GM19467 (cell line): ENCODE data around the gene PRR20C.
"Not testable (repeated sequence)": the region's sequence is repeated elsewhere in the genome, so short reads cannot be mapped to it uniquely, and the experiment has no call there.

Experiments used
- ATAC-seq: cut with Tn5 transposase; IDR thresholded peaks from one replicate; pipeline ENCODE4 v1.9.1; 2021; ENCODE audit warnings: mild to moderate bottlenecking, moderate library complexity; ENCODE audit not compliant: unreplicated experiment

Gene PRR20C

DNA sequence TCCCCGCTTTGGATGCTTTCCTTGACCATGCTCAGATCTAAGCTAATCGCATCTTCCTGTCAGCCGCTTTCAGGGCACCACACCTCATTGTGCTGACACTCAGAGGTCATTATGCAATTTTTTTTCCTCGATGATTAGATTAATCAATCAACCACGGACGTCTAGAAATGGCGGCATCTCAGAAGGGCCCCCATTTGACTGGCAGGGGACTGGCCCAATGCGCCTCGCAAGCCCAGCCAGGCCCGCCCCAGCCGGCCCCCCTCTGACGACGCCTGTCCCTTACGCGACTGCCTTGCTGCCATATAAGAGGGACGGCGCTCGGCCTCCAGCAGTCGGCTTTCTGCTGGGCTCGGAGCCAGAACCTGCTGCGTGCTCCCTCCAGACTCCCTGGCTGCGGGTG is at the start of gene PRR20C:
Gene PRR20C (plus strand): TSS at position 301 of the 400 bp plus-strand sequence. CDS start 387 bp downstream, outside the sequence.
- not testable (repeated sequence) for ATAC-seq

DNA sequence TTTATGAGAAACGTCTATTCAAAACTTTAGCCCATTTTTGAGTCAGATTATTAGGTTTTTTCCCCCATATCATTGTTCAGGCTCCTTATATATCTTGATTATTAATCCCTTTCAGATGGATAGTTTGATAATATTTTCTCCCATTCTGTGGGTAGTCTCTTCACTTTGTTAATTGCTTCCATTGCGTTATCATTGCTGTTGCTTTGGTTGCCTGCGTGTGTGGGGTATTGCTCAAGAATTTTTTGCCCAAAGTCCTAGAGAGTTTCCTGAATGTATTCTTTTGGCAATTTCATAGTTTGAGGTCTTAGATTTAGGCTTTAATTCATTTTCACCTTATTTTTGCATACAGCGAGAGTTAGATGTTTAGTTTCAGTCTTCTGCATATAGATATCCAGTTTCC is 38.9 kb upstream of the PRR20C start:
- ATAC-seq, result no peak

DNA sequence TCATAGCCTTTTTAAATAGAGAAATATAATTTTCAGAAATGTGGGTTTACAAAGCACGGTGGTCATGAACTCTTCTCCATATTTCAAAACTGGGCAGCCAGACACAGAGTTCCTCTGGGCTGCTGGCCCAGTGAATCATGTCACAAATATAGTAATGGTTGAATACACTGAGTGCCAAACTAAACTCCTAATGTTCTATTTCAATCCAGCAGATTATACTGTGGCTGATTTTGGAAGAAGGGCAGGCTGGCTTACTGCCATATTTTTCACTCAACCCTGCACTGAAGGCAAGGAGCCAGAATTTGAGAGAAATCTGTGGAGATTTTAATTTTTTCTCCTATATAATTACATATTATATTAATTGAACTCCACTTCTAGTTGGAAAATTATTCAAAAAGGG is 30.2 kb upstream of the PRR20C start:
- ATAC-seq, result no peak

DNA sequence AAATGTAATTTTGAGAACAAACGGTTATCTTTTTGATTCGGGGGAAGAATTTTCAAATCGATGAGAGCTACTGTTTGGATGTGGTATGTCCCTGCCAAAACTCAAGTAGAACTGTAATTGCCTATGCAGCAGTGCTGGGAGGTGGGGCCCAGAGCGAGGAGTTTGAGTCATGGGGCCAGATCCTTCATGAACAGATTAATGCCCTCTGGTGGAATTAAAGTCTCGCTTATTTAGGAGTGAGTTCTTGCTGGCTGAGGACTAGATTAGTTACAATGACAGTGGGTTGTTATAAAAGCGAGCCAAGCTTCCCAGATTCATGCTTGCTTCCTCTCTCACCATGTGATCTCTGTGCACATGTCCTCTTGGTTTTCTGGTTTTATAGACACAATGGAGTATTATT is 25.0 kb upstream of the PRR20C start:
- no peak for ATAC-seq

DNA sequence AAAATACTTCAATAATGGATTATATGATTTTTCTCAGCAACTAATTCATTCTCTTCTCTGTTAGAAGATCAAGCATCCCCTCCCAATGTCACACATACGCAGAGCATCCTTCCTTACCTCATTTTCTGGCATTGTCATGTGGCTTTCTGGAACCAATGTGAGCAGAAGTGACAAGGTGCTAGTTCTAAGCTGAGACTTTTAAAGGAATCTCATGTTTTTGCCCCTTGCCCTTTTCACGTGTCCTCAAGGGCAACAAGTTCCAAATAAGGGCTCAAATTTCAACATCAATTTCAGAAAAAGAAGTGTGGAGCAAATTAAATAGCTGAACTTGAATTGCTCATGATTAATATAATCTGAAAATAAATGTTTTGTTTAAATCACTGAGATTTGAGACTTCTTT is 17.8 kb upstream of the PRR20C start:
- ATAC-seq, result no peak

DNA sequence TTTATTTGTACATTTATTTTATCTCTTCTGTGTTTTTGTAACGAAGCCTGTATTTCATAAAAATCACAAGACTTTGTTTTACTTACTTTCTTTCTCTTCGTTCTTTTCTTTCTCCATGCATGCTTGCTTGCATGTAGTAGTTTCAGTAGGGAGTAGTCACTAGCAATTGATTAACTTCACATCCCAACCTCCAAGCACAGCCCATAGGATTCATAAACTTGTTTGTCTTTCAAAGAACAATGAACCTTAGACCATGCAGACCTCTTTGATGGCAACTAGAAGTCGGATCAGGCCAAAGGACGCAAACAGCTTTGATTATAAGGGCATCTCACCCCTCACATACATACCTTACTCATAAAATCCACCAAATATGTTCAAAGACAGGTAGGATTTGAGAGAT is 16.3 kb upstream of the PRR20C start:
- ATAC-seq, result no peak

DNA sequence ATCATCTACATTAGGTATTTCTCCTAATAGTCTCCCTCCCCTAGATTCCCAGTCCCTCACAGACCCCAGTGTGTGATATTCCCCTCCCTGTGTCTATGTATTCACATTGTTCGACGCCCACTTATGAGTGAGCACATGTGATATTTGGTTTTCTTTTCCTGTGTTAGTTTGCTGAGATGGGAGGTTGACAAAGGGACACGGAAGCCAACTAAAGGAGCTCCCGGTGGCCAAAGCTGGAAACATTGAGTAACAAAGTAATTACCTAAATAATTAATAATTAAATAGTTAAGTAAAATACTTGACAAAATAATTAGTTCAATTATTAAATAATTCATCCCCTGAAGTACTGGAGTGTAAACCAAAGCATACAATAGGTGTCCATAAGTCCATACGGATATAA is 14.9 kb upstream of the PRR20C start:
- ATAC-seq, result no peak

DNA sequence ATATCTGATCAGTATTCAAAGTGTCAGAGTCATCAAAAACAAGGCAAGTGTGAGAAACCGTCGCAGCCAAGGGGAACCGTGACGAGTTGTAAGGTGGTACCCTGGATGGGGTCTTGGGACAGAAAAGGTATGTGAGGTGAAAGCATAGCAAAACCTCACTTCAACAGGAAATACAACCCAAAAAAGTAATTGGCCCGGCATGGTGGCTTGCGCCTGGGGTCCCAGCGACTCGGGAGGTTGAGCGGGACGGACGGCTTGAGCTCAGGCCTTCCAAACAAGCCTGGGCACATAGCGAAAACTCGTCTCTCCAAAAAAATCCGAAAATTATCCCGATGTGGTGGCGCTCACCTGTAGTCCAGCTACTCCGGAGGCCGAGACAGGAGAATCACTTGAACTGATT is 14.1 kb upstream of the PRR20C start:
- not testable (repeated sequence) for ATAC-seq

DNA sequence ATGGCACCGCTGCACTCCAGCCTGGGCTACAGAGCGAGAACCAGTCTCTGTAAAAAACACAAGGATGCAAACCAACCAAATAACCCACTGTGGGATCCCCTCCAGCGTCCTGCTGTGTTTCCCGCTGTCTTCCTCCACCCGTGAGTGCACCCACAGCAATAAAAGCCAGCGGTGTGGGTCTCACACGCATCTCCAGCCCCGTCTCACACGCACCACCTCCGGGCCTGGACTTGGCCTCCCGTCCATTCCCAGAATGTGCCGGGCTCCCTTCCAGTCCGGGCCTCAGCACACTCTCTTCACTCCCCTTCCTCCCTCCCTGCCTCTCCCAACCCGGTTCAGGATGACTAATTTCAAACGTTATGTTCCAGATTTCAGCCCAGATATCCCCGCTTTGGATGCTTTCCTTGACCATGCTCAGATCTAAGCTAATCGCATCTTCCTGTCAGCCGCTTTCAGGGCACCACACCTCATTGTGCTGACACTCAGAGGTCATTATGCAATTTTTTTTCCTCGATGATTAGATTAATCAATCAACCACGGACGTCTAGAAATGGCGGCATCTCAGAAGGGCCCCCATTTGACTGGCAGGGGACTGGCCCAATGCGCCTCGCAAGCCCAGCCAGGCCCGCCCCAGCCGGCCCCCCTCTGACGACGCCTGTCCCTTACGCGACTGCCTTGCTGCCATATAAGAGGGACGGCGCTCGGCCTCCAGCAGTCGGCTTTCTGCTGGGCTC is 13.5 kb upstream of the PRR20C start, which contains the start of gene PRR20A:
Gene PRR20A (plus strand): TSS at position 684 of the 734 bp plus-strand sequence. CDS start 387 bp downstream, outside the sequence.
- not testable (repeated sequence) for ATAC-seq

DNA sequence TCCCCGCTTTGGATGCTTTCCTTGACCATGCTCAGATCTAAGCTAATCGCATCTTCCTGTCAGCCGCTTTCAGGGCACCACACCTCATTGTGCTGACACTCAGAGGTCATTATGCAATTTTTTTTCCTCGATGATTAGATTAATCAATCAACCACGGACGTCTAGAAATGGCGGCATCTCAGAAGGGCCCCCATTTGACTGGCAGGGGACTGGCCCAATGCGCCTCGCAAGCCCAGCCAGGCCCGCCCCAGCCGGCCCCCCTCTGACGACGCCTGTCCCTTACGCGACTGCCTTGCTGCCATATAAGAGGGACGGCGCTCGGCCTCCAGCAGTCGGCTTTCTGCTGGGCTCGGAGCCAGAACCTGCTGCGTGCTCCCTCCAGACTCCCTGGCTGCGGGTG is 6.7 kb upstream of the PRR20C start, which contains the start of gene PRR20B:
Gene PRR20B (plus strand): TSS at position 301 of the 400 bp plus-strand sequence. CDS start 387 bp downstream, outside the sequence.
- not testable (repeated sequence) for ATAC-seq

DNA sequence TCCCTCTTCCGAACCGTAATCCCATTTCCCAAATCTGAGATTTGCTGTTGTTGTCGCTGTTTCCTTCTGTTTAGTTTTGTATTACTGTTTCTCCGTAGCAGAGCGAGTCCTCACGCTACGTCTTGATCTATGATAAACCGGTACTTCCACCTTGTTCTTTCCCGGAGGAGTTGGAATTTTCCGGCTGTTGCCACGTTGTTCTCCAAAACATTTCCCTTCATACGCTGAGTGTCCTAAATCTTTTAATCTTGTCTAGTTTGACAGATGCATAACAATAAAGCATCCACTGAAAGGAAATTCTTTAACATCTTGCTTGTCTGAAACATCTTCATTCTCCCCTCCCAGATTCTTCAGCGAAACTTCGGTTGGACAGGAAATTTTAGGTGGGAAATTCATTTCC is 5.8 kb upstream of the PRR20C start:
- ATAC-seq, result not testable (repeated sequence)

DNA sequence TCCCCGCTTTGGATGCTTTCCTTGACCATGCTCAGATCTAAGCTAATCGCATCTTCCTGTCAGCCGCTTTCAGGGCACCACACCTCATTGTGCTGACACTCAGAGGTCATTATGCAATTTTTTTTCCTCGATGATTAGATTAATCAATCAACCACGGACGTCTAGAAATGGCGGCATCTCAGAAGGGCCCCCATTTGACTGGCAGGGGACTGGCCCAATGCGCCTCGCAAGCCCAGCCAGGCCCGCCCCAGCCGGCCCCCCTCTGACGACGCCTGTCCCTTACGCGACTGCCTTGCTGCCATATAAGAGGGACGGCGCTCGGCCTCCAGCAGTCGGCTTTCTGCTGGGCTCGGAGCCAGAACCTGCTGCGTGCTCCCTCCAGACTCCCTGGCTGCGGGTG is 6.5 kb downstream of the PRR20C start, which contains the start of gene PRR20D:
Gene PRR20D (plus strand): TSS at position 301 of the 400 bp plus-strand sequence. CDS start 387 bp downstream, outside the sequence.
- not testable (repeated sequence) for ATAC-seq

DNA sequence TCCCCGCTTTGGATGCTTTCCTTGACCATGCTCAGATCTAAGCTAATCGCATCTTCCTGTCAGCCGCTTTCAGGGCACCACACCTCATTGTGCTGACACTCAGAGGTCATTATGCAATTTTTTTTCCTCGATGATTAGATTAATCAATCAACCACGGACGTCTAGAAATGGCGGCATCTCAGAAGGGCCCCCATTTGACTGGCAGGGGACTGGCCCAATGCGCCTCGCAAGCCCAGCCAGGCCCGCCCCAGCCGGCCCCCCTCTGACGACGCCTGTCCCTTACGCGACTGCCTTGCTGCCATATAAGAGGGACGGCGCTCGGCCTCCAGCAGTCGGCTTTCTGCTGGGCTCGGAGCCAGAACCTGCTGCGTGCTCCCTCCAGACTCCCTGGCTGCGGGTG is 13.0 kb downstream of the PRR20C start, which contains the start of gene PRR20E:
Gene PRR20E (plus strand): TSS at position 301 of the 400 bp plus-strand sequence. CDS start 387 bp downstream, outside the sequence.
- ATAC-seq, result not testable (repeated sequence)

DNA sequence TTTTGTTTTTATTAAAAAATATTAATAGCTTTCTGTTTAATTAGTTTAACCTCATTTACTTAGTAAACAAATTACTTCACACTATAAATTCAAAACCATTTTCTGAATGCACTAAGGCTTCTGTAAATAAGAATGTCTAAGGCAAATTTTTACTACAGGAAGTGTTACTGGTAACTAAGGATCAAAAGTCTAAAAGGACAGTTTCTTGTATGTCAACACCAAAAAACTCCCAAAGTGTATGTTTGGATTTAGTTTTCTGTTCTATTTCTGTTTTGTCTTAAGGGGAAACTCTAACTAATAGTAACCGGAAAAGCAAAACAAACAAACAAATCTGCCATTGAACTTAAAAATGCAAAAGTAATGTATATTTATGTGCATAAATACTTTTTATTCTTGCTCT is 37.8 kb downstream of the PRR20C start:
- no peak for ATAC-seq
